Skeletal muscle tissue (tissue), 4 donors: ENCODE measurements around the gene APBA1. TPM values are rescaled to one million over a fixed set of nuclear protein-coding genes. Genes with fewer than 3 reads are reported as not detected.

Source experiments
- H3K27ac ChIP-seq: one replicate; pipeline ENCODE4 v1.7.0; 2013; ENCODE audit warnings: mild to moderate bottlenecking, low read depth, low read length, inconsistent platforms
- H3K27me3 ChIP-seq, 3 donors: one replicate each; pipeline ENCODE4 v1.7.0; 2013; ENCODE audit warnings: low read length in 3 of 3; ENCODE audit not compliant: control insufficient read depth in 3 of 3, insufficient read depth in 3 of 3
- H3K36me3 ChIP-seq, 3 donors: one replicate each; pipeline ENCODE4 v1.7.0; 2013; ENCODE audit warnings: low read length in 3 of 3; ENCODE audit not compliant: control insufficient read depth in 3 of 3, insufficient read depth in 3 of 3
- H3K4me1 ChIP-seq, 3 donors: one replicate each; pipeline ENCODE4 v1.7.0; 2013; ENCODE audit warnings: low read length in 3 of 3, mild to moderate bottlenecking in 3 of 3; ENCODE audit not compliant: control insufficient read depth in 3 of 3, insufficient read depth in 3 of 3
- H3K4me3 ChIP-seq, 3 donors: one replicate each; pipeline ENCODE4 v1.7.0; 2013; ENCODE audit warnings: low read length in 3 of 3
- H3K9ac ChIP-seq, 3 donors: one replicate each; pipeline ENCODE4 v1.7.0; 2013; ENCODE audit warnings: low read length in 3 of 3, mild to moderate bottlenecking in 3 of 3, moderate library complexity in 2 of 3, low read depth in 1 of 3
- H3K9me3 ChIP-seq, 3 donors: one replicate each; pipeline ENCODE4 v1.7.0; 2013; ENCODE audit warnings: low read length in 3 of 3; ENCODE audit not compliant: control insufficient read depth in 3 of 3
- total RNA-seq: library from RNA; depleted of rRNA; stranded (reverse); fragments of >200 nt; gene quantifications from one replicate; pipeline ENCODE4 v1.2.3, GENCODE V29; 2014
- donor health status: Osteomylitis.

The APBA1 gene
- total RNA-seq, 1 donor from 2014 or later = 2.6 TPM

- peaks cover 0 to 5% (median 0%) of the 10 kb centered on the region in 3 donors for H3K36me3 ChIP-seq
- H3K27me3 ChIP-seq = no peaks in the 10 kb centered on the region
- H3K27ac ChIP-seq = no peak overlapping the region
- H3K4me3 ChIP-seq = no peak overlapping the region
- no peaks in the 10 kb centered on the region for H3K4me1 ChIP-seq
- no peak overlapping the region for H3K9ac ChIP-seq
- no peaks in the 10 kb centered on the region for H3K9me3 ChIP-seq
Observed at GRCh38 chr9:69431203-69431602, 241.0 kb downstream of the APBA1 start.

DNA sequence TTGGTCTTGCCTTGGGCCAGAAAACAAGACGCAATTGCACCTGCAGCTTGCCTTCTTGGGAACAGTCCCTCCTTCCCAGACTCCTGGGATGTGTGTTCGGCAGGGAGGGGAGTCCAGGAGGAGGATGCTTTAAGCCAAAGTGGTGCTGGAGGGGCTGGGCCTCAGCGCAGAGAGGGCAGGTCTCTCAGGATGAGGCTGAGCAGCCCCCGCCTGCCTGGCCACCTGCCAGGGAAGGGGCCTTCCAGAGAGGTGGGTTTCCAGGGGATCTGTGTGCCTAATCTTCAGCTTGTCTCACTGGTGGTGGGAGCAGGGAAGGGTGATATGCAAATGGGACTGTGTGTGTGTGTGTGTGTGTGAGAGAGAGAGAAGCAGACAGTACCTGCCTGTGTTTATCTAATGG, 242.0 kb downstream of the APBA1 start:
- Histone ChIP-seq H3K9me3 (no peaks in the 10 kb centered on the region), H3K9ac (no peak overlapping the region), H3K4me3 (no peak overlapping the region), H3K27me3 (no peaks in the 10 kb centered on the region), H3K36me3 (peaks cover 0 to 5% (median 0%) of the 10 kb centered on the region in 3 donors), H3K27ac (no peak overlapping the region), H3K4me1 (no peaks in the 10 kb centered on the region)

DNA sequence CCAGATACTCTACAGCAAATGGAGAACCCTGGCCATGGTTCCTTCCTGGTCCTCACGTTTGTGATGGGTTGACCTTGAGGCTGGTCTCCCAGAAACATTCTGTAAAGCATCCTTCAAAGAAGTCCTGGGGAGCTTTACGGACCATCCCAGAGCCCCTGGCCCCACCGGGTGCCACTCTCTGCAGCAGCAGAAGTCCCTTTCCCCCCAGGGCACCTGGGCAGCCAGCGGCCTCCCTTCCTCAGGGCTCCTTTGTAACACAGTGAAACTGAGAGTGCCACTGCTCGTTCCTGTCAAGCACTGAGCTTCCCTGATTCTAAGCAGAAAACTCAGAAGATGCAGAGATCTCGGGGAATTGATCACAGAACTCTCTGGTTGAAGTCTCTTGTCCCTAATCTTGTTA, 242.9 kb downstream of the APBA1 start:
- no peak overlapping the region for H3K9ac ChIP-seq
- no peaks in the 10 kb centered on the region for H3K27me3 ChIP-seq
- H3K4me1 ChIP-seq = no peaks in the 10 kb centered on the region
- no peaks in the 10 kb centered on the region for H3K9me3 ChIP-seq
- H3K27ac ChIP-seq = no peak overlapping the region
- no peak overlapping the region for H3K4me3 ChIP-seq
- H3K36me3 ChIP-seq = peaks cover 0 to 5% (median 0%) of the 10 kb centered on the region in 3 donors

GRCh38 chr9:69428017-69428785, 244.0 kb downstream of the APBA1 start:
- Histone ChIP-seq H3K27ac (no peak overlapping the region), H3K4me3 (no peak overlapping the region), H3K36me3 (peaks cover 0 to 5% (median 0%) of the 10 kb centered on the region in 3 donors)

DNA sequence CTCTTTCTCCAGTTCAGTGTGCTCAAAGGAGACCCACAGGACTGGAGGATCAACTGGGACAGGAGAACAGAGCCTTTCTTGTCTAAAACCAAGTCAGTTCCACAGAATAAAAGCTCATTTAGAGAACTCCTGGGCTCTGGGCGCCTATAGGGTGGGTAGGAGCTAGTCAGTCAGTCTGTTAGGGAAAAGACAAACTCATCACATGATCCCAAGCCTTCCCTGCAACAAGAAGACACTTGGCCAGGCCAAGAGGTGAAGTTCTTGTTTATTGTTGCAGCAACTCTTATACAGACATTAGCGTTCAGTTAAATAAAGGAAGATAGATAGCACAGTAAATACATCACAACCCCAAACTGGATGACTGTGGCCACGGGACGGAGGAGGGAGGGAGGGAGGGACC, 244.9 kb downstream of the APBA1 start:
- H3K36me3 ChIP-seq = peaks cover 0 to 5% (median 0%) of the 10 kb centered on the region in 3 donors
- no peak overlapping the region for H3K4me3 ChIP-seq
- no peak overlapping the region for H3K27ac ChIP-seq
- H3K4me1 ChIP-seq = no peaks in the 10 kb centered on the region
- H3K9ac ChIP-seq = no peak overlapping the region
- no peaks in the 10 kb centered on the region for H3K27me3 ChIP-seq
- H3K9me3 ChIP-seq = no peaks in the 10 kb centered on the region

More at GRCh38 chr9:69428017-69428785, 244.0 kb downstream of the APBA1 start:
- Histone ChIP-seq H3K9ac (no peak overlapping the region), H3K9me3 (no peaks in the 10 kb centered on the region), H3K27me3 (no peaks in the 10 kb centered on the region), H3K4me1 (no peaks in the 10 kb centered on the region)

GRCh38 chr9:69425136-69425801, 246.9 kb downstream of the APBA1 start:
- Histone ChIP-seq H3K9ac (no peak overlapping the region), H3K27me3 (no peaks in the 10 kb centered on the region), H3K9me3 (no peaks in the 10 kb centered on the region), H3K27ac (no peak overlapping the region), H3K4me1 (peaks cover 0 to 4% (median 3%) of the 10 kb centered on the region in 3 donors), H3K36me3 (peaks cover 0 to 2% (median 0%) of the 10 kb centered on the region in 3 donors), H3K4me3 (no peak overlapping the region)

- Histone ChIP-seq H3K36me3 (no peaks in the 10 kb centered on the region), H3K27ac (no peak overlapping the region), H3K9me3 (no peaks in the 10 kb centered on the region), H3K4me1 (peaks cover 0 to 4% (median 3%) of the 10 kb centered on the region in 3 donors), H3K27me3 (no peaks in the 10 kb centered on the region), H3K4me3 (no peak overlapping the region), H3K9ac (peak overlapping the region in 1 of 3 donors; percentile 33)
Observed at GRCh38 chr9:69421908-69422801, 250.0 kb downstream of the APBA1 start.

- Histone ChIP-seq H3K27ac (no peak overlapping the region), H3K4me3 (no peak overlapping the region), H3K4me1 (peaks cover 0 to 4% (median 3%) of the 10 kb centered on the region in 3 donors), H3K27me3 (no peaks in the 10 kb centered on the region), H3K9me3 (no peaks in the 10 kb centered on the region), H3K36me3 (no peaks in the 10 kb centered on the region), H3K9ac (no peak overlapping the region)
Observed at GRCh38 chr9:69420611-69421270, 251.4 kb downstream of the APBA1 start.

DNA sequence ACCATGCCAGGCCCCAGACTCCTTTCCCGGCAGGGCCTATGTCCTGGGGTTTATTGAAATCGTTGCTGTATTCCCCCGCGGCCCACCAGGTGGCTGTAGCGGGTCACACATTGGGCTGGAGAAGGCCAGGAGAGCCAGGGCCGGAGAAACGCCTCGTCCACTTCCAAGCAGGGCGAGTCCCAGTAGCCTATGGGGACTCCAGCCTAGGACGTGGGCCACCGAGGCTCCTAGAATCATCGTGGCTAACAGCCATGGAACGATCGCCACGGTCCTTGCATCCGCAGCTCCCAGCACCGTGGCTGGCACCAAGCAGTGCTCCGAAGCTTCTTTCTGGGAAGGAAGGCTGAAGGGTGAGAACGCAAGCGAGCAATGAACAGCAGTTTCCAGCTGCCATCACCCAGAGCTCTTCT, 259.4 kb downstream of the APBA1 start:
- Histone ChIP-seq H3K9me3 (no peaks in the 10 kb centered on the region), H3K27me3 (no peaks in the 10 kb centered on the region), H3K4me1 (peaks cover 3 to 11% (median 7%) of the 10 kb centered on the region in 3 donors), H3K27ac (no peak overlapping the region), H3K36me3 (no peaks in the 10 kb centered on the region), H3K9ac (peak overlapping the region; percentile 72 to 83 (median 77)), H3K4me3 (peak overlapping the region; percentile 67 to 72 (median 69))
